ENCODE measurements around the gene CNN1. TPM values are rescaled to one million over a fixed set of nuclear protein-coding genes. Genes with fewer than 3 reads are reported as not detected.
"Not testable (repeated sequence)": the region's sequence is repeated elsewhere in the genome, so short reads cannot be mapped to it uniquely, and the experiment has no call there.

Gene CNN1
- total RNA-seq, 1 donor from 2014 or later = 0.20 TPM

DNA sequence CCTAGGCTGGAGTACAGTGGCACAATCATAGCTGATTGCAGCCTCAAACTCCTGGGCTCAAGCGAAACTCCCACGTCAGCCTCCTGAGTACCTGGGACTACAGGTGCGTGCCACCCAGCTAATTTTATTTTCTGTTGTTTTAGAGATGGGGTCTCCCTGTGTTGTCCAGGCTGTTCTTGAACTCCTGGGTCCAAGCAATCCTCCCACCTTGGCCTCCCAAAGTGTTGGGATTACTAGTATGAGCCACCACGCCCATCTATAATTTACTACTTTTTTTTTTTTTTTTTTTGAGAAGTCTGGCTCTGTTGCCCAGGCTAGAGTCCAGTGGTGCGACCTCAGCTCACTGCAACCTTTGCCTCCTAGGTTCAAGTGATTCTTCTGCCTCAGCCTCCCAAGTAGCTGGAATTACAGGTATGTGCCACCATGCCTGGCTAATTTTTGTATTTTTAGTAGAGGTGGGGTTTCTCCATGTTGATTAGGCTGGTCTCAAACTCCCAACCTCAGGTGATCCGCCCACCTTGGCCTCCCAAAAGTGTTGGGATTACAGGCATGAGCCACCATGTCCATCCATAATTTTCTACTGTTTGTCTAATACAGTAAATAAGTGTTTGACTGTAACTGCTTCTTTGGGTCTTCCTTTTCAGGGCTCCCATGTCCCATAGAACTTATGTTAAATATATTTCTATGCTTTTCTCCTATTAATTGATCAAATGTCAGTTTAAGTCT is 25.6 kb downstream of the CNN1 start:
- not testable (repeated sequence) for DNase-seq (ENCODE audit: low read depth in 2 of 2)

GRCh38 chr19:11565649-11565980 is 27.0 kb downstream of the CNN1 start:
- not testable (repeated sequence) for DNase-seq (ENCODE audit: low read depth in 2 of 2)

GRCh38 chr19:11566164-11566563 is 27.5 kb downstream of the CNN1 start:
- no peak for DNase-seq (ENCODE audit: low read depth in 2 of 2)

DNA sequence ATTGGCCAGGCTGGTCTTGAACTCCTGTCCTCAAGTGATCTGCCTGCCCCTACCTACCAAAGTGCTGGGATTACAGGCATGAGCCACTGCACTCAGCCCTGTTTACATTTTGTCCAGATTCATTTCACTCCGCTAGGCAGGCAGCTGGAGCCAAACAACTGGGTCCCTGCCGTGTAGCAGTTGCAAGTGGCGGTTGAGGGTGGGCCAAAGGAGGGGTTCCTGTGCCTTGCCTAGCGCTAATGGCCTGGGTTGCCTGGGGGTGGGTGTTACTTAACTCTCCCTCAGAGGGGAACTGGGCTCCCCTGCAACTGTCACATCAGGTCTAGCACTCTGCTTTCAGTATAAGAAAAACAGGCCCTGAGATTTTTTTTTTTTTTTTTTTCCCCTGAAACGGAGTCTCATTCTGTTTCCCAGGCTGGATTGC is 31.4 kb downstream of the CNN1 start:
- no peak for DNase-seq (ENCODE audit: low read depth in 2 of 2)

DNA sequence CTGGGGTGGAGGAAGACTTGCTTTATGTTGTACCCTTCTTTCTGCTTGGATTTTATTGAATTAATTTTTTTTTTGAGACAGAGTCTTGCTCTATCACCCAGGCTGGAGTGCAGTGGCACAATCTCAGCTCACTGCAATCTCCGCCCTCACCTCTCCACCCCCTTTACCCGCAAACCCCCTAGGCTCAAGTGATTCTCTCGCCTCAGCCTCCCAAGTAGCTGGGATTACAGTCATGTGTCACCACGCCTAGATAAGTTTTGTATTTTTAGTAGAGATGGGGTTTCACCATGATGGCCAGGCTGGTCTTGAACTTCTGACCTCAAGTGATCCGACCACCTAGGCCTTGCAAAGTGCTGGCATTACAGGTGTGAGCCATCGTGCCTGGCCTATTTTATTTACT is 34.7 kb downstream of the CNN1 start:
- not testable (repeated sequence) for DNase-seq (ENCODE audit: low read depth in 2 of 2)

GRCh38 chr19:11573763-11574162 is 35.1 kb downstream of the CNN1 start:
- DNase-seq (ENCODE audit: low read depth in 2 of 2) = not testable (repeated sequence)

DNA sequence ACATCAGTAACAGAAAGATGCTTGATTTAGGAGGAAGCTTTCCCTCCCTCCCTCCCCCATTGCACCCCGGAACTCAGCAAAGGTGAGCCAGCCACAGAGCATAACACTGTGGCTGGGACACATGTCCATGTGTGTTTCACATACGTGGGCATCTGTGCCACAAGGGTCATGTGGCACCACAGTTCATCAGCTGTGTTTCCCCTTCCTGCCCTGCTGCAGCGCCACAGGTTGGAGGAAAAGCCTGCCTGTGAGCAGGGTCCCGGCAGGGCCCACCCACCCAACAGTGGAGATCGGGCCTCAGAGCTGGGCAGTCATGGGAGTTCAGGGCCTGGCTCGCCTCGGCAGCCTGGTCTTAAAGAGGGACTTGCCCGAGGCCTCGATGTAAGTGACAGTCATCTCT is 36.0 kb downstream of the CNN1 start:
- no peak for DNase-seq (ENCODE audit: low read depth in 2 of 2)

- no peak for DNase-seq (ENCODE audit: low read depth in 2 of 2)
Observed at GRCh38 chr19:11576227-11576626, 37.6 kb downstream of the CNN1 start.

DNA sequence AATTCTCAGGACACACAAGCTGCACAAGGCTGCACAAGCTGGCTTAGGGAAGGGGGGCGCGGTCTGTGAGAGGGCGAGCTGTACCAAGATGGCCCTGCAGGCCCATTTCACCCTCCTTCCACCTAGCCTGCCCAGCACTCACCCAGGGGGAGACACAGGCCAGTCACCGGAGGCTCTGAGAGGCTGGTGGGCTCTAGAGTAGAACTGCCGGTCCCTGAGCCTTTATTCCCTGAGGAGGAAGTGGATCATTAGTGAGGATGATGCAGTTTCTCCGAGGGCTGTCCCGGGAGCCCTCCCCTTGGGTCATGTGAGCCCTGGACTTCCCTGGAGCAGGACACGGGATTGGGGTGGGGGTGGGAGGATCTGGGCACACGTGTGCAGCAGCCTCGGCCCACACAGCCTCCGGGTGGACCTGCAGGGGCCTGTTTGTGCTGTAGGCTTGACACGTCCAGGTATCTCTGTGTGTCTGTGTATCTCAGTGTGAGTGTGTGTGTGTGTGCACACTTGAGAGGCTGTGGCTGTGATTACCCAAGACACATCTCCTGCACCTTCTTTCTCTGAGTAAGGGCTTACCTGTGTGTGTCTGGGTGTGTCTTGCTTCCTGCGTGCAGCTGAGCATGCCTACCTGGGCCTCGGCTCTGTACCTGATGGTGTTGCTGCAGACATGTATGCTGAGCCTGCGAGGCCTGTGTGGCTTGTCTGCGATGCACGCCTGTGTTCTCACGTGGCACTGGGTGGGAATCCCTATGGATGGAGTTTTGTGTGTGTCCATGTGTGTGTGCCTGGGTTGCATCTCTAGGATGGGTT is 39.0 kb downstream of the CNN1 start, which contains the start of gene ACP5:
TSS of gene ACP5 (minus strand) at position 195 of the 807 bp plus-strand sequence. CDS start 328 bp downstream, outside the sequence.
- no peak for DNase-seq (ENCODE audit: low read depth in 2 of 2)

- DNase-seq (ENCODE audit: low read depth in 2 of 2) = no peak
Observed at GRCh38 chr19:11578258-11579142, 39.8 kb downstream of the CNN1 start.

DNA sequence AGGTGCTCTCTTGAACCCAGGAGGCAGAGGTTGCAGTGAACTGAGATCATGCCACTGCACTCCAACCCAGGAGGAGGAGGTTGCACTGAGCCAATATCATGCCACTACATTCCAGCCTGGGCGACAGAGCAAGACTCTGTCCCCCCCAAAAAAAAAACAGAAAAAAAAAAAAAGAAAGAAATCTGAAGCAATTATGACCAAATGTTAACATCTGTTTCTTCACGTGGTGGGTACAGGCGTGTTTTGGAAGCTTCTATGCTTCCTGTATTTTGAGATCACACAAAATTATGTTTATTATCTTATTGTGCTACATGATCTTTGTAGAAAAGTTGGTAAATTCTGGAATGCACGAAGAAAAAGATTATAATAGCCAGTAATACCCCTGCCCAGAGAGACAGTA is 41.5 kb downstream of the CNN1 start:
- no peak for DNase-seq (ENCODE audit: low read depth in 2 of 2)

- peak in 1 of 2 donors; percentile 24 for DNase-seq (ENCODE audit: low read depth in 2 of 2)
Observed at GRCh38 chr19:11581740-11582139, 43.1 kb downstream of the CNN1 start.

GRCh38 chr19:11586331-11586730 is 47.7 kb downstream of the CNN1 start:
- DNase-seq (ENCODE audit: low read depth in 2 of 2) = no peak

- DNase-seq (ENCODE audit: low read depth in 2 of 2) = peak; percentile 60 to 72
Observed at GRCh38 chr19:11587302-11587974, 48.8 kb downstream of the CNN1 start.

GRCh38 chr19:11587975-11588631 is 49.5 kb downstream of the CNN1 start:
- DNase-seq (ENCODE audit: low read depth in 2 of 2) = no peak

DNA sequence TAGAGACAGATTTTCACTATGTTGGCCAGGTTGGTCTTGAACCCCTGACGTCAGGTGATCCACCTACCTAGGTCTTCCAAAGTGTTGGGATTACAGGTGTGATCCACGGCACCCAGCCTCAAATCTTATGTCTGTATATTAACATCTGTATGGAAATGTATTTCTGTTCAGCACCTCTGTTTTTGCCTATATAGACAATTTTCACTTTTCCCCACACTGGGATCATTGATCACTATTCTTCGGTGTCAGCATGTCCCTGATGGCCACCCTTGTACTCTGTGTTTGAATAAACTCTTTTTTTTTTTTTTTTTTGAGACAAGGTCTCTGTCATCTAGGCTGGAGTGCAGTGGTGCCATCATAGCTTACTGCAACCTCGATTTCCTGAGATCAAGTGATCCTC is 55.4 kb downstream of the CNN1 start:
- no peak for DNase-seq (ENCODE audit: low read depth in 2 of 2)

DNA sequence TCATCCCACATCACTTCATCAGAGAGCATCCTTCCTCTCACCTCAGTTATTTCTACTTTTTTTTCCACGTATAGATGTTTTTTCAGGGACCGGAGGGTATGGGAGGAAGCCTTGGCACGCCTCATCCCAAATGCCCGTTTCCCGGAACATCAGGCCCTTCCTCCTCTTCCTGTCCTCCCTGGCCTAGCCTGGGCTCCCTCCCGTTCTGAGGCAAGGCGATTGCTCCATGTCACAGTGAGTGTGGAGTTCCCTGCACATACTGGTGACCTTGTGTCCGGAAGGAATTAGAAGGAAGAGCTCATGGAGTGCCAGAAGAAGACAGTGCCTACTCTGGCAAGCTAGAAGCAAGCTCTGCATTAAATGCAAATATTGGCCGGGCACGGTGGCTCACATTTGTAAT is 57.5 kb downstream of the CNN1 start:
- no peak for DNase-seq (ENCODE audit: low read depth in 2 of 2)

DNA sequence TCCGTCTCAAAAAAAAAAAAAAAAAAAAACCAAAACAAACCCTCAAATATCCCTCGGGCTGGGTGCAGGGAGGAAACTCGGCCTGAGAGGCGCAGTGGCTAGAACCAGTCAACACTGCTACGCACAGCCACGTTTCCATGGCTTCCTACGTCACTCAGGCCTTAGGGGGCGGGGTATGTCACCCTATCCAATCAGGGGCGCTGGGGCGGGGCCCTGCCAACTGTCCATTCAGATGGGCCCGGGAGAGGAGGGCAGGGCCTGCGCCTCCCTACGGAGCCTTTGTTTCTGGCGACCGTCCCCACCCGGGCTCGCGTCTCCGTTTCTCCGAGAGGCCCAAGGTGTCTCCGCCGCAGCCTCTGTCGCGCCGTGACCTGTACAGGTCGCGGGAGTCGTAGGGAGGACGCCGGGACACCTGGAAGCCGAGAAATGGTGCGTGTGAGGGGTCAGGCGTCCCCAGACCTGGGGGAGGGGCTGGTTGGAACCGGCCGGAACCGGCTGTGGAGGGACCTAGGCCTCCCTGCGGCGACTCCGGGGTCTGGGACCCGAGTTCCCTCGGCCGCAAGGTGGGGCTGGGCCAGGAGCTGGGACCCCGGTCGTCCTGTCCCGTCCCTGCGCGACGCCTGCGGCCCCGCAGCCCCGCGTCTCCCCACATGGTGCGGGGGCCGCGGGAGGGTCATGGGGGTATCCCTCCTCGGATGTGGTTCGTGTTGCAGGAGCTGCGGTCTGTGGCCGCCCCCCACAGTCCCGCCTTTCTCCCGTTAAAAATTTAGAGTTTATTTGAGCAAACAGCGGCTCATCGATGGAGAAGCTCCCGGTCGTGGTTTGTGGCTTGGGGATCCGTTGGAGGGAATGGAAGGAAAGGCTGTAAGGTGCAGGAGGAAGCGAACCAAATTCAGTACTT is 58.8 kb downstream of the CNN1 start, which contains the start of gene ZNF627:
TSS of gene ZNF627 (plus strand) at position 282 of the 901 bp plus-strand sequence. CDS start at position 427, 145 bp downstream.
- peak; percentile 98 to 99 for DNase-seq (ENCODE audit: low read depth in 2 of 2)

GRCh38 chr19:11598103-11598483 is 59.4 kb downstream of the CNN1 start:
- DNase-seq (ENCODE audit: low read depth in 2 of 2) = no peak

DNA sequence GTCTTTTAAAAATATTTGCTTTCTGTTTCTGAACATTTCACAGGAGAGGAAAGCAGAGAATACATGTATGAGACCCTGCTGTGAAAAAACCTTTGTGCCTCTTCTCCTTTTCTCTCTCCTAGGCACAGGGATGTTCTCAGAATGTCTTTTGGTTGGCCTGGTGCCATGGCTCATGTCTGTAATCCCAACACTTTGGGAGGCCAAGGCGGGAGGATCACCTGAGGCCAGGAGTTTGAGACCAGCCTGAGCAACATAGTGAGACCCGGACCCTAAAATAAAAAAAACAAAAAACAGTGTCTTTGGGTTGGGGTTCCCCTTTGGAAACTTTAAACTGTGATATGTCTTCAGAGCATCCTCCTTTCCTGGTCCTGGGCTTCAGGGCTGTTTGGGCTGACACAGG is 60.1 kb downstream of the CNN1 start:
- no peak for DNase-seq (ENCODE audit: low read depth in 2 of 2)

Data from lung microvascular endothelial cell (primary cell).